Brain microvascular endothelial cell (primary cell): Measurements from ENCODE around the gene AIFM2.
A peak's percentile ranks its signal among the peaks of the same experiment; 100 is the strongest.

Experiments
- DNase-seq: peaks from one replicate; pipeline ENCODE4 v3.0.0-alpha.2; 2020
- H3K27ac ChIP-seq: fragments of 250-450 bp; sonication (Bioruptor Pico); 2 replicates; pipeline ENCODE4 v1.5.1; 2020; ENCODE audit warnings: mild to moderate bottlenecking, moderate library complexity
- H3K27me3 ChIP-seq: fragments of 250-450 bp; sonication (Bioruptor Pico); replicated peaks from 2 replicates; pipeline ENCODE4 v1.5.1; 2020; ENCODE audit warnings: mild to moderate bottlenecking
- H3K36me3 ChIP-seq: fragments of 250-450 bp; sonication (Bioruptor Pico); replicated peaks from 2 replicates; pipeline ENCODE4 v1.5.1; 2020; ENCODE audit warnings: mild to moderate bottlenecking
- H3K4me3 ChIP-seq: 2 replicates; pipeline ENCODE4 v1.5.1; 2011; ENCODE audit warnings: low read depth, mild to moderate bottlenecking, control low read depth, low read length, moderate library complexity
- in situ Hi-C: cut with HindIII; loops from 2 replicates; pipeline ENCODE4 v1.10.0; 2017; ENCODE audit warnings: low sequenced_read_pairs, low pct_ligation_motif_present
- TF ChIP-seq, protein P1 (sequence below): IDR thresholded peaks from 2 replicates; pipeline ENCODE4 v1.5.1; 2011; ENCODE audit warnings: low read depth, mild to moderate bottlenecking, moderate library complexity, low read length, control low read depth, inconsistent platforms; ENCODE audit errors: missing control alignments

The AIFM2 gene

GRCh38 chr10:70119197-70119596 is 13.4 kb downstream of the AIFM2 start:
- TF ChIP-seq, protein P1, sequence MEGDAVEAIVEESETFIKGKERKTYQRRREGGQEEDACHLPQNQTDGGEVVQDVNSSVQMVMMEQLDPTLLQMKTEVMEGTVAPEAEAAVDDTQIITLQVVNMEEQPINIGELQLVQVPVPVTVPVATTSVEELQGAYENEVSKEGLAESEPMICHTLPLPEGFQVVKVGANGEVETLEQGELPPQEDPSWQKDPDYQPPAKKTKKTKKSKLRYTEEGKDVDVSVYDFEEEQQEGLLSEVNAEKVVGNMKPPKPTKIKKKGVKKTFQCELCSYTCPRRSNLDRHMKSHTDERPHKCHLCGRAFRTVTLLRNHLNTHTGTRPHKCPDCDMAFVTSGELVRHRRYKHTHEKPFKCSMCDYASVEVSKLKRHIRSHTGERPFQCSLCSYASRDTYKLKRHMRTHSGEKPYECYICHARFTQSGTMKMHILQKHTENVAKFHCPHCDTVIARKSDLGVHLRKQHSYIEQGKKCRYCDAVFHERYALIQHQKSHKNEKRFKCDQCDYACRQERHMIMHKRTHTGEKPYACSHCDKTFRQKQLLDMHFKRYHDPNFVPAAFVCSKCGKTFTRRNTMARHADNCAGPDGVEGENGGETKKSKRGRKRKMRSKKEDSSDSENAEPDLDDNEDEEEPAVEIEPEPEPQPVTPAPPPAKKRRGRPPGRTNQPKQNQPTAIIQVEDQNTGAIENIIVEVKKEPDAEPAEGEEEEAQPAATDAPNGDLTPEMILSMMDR: no peak
- H3K36me3 ChIP-seq: no peaks in the 10 kb centered on the region

DNA sequence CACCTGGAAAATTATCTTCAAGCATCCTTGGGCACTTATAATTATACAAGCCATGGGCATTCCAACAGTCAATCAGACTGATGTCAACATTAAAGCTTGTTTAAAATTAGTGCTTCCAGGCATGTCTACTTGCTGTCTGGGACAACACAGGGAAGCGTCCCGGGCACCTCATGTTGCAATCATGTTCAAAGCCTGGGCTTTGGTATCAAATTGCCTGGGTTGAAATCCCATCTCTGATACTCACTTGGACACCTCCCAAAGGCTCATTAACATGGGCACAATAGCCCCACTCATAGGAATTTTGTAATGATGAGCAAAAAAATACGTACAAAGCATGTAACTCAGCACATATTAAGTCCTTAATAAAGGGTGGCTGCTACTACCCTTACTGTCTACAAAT is 14.4 kb downstream of the AIFM2 start:
- no peak overlapping the region for H3K4me3 ChIP-seq
- H3K36me3 ChIP-seq: peaks cover 10% of the 10 kb centered on the region
- TF ChIP-seq, protein P1: no peak
- in situ Hi-C loops: no loop called here
- no peak for DNase-seq
- no peak overlapping the region for H3K27ac ChIP-seq
- no peaks in the 10 kb centered on the region for H3K27me3 ChIP-seq

More at GRCh38 chr10:70119197-70119596, 13.4 kb downstream of the AIFM2 start:
- DNase-seq: no peak
- Histone ChIP-seq H3K4me3 (no peak overlapping the region), H3K27ac (no peak overlapping the region), H3K27me3 (no peaks in the 10 kb centered on the region)
- in situ Hi-C loops: no loop called here

DNA sequence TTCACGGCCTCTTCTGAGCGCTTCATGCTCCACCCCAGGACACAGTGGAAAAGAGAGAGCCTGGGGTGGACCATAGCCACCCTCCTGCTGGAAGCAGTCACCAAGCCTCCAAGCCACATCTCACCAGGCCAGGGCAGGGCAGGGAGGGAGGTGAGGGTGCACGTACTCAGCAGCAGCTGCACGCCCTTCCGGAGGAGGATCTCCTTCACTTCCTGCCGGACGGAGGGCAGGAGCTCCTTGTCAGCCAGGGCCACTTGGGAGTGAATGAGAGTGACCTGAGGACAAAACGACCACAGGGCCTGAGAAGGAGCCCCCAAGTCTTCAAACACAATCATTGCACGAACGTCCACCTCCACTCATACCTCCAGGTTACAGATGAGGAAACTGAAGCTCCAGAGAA is 15.0 kb downstream of the AIFM2 start:
- no peak for DNase-seq
- Histone ChIP-seq H3K4me3 (no peak overlapping the region), H3K27ac (no peak overlapping the region), H3K27me3 (no peaks in the 10 kb centered on the region), H3K36me3 (peaks cover 13% of the 10 kb centered on the region)
- TF ChIP-seq, protein P1: no peak
- in situ Hi-C loops: no loop called here

DNA sequence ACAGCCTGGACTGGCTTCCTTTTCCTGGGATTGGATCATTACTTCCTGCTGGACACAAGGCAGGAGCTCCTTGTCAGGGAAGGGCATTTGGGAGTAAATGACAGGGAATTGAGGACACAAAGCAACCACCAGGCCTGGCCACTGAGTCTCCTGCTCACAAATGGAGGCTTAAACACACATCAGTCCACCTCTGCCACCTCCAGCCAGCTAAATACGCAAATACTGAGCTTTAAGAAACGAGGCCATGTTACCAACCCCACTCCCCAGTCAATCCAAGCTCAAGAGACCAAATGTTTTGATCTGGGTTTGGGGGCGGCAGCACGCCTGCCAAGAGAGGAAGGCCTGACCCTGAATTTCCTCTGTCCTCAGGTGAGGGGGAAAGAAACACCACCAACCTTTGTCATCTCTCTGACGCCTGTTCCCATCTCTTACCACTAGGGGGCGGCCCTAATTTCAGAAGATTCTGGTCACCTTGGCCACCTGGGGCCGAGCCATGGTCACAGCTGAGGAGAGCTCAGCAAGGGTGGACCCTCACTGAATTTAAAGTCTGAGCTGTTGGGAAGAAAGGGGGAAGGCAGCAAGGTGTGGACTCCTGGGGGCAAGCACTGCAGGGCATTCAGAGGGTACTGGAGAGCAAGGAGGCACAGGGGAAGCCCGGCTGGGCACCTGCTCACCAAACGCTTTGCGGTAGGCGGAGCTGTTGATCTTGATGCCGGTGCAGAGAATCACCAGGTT is 16.5 kb downstream of the AIFM2 start:
- in situ Hi-C loops: no loop called here

DNA sequence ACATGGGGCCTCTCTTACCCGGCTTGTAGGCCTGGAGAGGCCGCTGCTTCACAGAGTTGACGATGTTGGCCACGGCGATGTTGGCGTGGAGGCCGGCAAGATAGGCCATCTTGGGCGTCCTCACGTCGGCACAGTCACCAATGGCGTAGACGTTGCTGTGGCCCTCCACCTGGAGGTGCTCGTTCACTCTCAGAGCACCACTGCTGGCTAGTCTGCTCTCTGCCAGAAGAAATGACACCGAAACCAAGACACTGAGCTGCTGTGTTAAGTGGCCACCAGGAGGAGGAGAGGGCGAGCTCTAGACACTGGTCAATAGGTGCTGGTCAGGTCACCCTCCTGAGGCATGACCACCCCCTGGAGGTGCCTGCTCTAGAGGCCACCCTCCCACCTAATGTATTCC is 17.7 kb downstream of the AIFM2 start:
- TF ChIP-seq, protein P1: peak; percentile 26
- no peak overlapping the region for H3K4me3 ChIP-seq
- H3K27ac ChIP-seq: no peak overlapping the region
- in situ Hi-C loops: no loop called here
- H3K27me3 ChIP-seq: no peaks in the 10 kb centered on the region
- no peak for DNase-seq
- H3K36me3 ChIP-seq: peaks cover 13% of the 10 kb centered on the region

More for the DNA sequence above, 16.5 kb downstream of the AIFM2 start:
- Histone ChIP-seq H3K27ac (no peak overlapping the region), H3K36me3 (peaks cover 13% of the 10 kb centered on the region), H3K4me3 (no peak overlapping the region), H3K27me3 (no peaks in the 10 kb centered on the region)
- TF ChIP-seq, protein P1: peak; percentile 87
- DNase-seq: peak; percentile 15

- H3K27me3 ChIP-seq: no peaks in the 10 kb centered on the region
- no peak overlapping the region for H3K27ac ChIP-seq
- TF ChIP-seq, protein P1: no peak
- no peak overlapping the region for H3K4me3 ChIP-seq
- no peak for DNase-seq
- in situ Hi-C loops: no loop called here
- peaks cover 13% of the 10 kb centered on the region for H3K36me3 ChIP-seq
Observed at GRCh38 chr10:70112071-70112470, 20.6 kb downstream of the AIFM2 start.
